HepG2 (cell line): Measurements from ENCODE around the gene PSMB10. TPM values are rescaled to one million over a fixed set of nuclear protein-coding genes. Genes with fewer than 3 reads are reported as not detected.

Experiments
- ATAC-seq: fragments of 200-7000 bp; cut with Tn5 transposase; 3 replicates; pipeline ENCODE4 v1.9.1; 2020; ENCODE audit warnings: mild to moderate bottlenecking, moderate library complexity
- Bru-seq: library from RNA; stranded (reverse); fragments of 400-500 nt; gene quantifications from one replicate; lab custom pipeline; 2021; lab: Mats Ljungman, UMichigan
- BruChase-seq, 2 experiments: library from RNA; stranded (reverse); fragments of 400-500 nt; gene quantifications; one replicate each; lab custom pipeline; 2021; lab: Mats Ljungman, UMichigan
- BruUV-seq: library from RNA; stranded (reverse); fragments of 400-500 nt; replicated peaks from 2 replicates; lab custom pipeline; 2021; lab: Mats Ljungman, UMichigan
- CTCF ChIA-PET: fragments of 300-600 bp; formaldehyde crosslinking; extraction: SDS; loops from one replicate; lab custom pipeline; 2021; ENCODE audit warnings: low total read pairs, inconsistent platforms, low intra/inter-chr PET ratio; lab: Yijun Ruan, JAX
- POLR2A ChIA-PET: fragments of 350-600 bp; sonication (Branson Sonifier 250); formaldehyde crosslinking; loops from one replicate; lab custom pipeline; 2020; ENCODE audit warnings: antibody characterized with exemption, inconsistent platforms; lab: Yijun Ruan, JAX
- DNase-seq: peaks from one replicate; pipeline ENCODE4 v3.0.0-alpha.2; 2015; ENCODE audit warnings: low spot score
- FAIRE-seq: peaks from 3 replicates; lab custom pipeline; 2011; peaks lifted over from hg19 to GRCh38; lab: Jason Lieb, UNC
- H2AFZ ChIP-seq: one replicate; pipeline ENCODE4 v1.6.1; 2011; ENCODE audit warnings: low read length, inconsistent platforms
- H3K27ac ChIP-seq: fragments of 300-600 bp; 3 replicates; pipeline ENCODE4 v1.8.0; 2011; ENCODE audit warnings: mixed run types, mild to moderate bottlenecking, mixed read lengths, low read length, inconsistent platforms; ENCODE audit not compliant: insufficient read depth; ENCODE audit errors: extremely low read length
- H3K27me3 ChIP-seq, 2 experiments: fragments of 200-600 bp in 1 of 2; 2 replicates in 1 of 2; 3 replicates in 1 of 2; pipeline versions ENCODE4 v1.6.0 to v1.8.0; 2011; ENCODE audit warnings: low read length in 2 of 2, mild to moderate bottlenecking in 2 of 2, moderate library complexity in 2 of 2, inconsistent platforms in 1 of 2; ENCODE audit not compliant: insufficient read depth in 2 of 2, control insufficient read depth in 1 of 2
- H3K36me3 ChIP-seq, 2 experiments: fragments of 200-600 bp in 1 of 2; replicated peaks in 1 of 2; 2 replicates in 1 of 2; 3 replicates in 1 of 2; pipeline versions ENCODE4 v1.5.1 to v1.8.0; 2011; ENCODE audit warnings: low read length in 2 of 2, inconsistent platforms in 1 of 2; ENCODE audit not compliant: insufficient read depth in 2 of 2, control insufficient read depth in 1 of 2
- H3K4me1 ChIP-seq: 2 replicates; pipeline ENCODE4 v1.5.1; 2012; ENCODE audit warnings: low read length, inconsistent platforms; ENCODE audit not compliant: insufficient read depth
- H3K4me2 ChIP-seq: 2 replicates; pipeline ENCODE4 v1.6.0; 2011; ENCODE audit warnings: low read depth, low read length, inconsistent platforms
- H3K4me3 ChIP-seq, 3 experiments: fragments of 200-600 bp in 1 of 3; sonication (generic), shearing (Covaris generic) in 1 of 3; replicated peaks in 1 of 3; 2 replicates each; pipeline ENCODE4 v1.5.1; 2011 to 2016; ENCODE audit warnings: low read length in 3 of 3, inconsistent platforms in 2 of 3, low read depth in 2 of 3, mild to moderate bottlenecking in 2 of 3, control low read depth in 1 of 3, mixed read lengths in 1 of 3; ENCODE audit not compliant: insufficient read depth in 1 of 3
- H3K79me2 ChIP-seq: one replicate; pipeline ENCODE4 v1.6.1; 2011; ENCODE audit warnings: low read length, inconsistent platforms; ENCODE audit not compliant: insufficient read depth
- H3K9ac ChIP-seq: 2 replicates; pipeline ENCODE4 v1.6.0; 2011; ENCODE audit warnings: mild to moderate bottlenecking, low read depth, low read length, inconsistent platforms; ENCODE audit not compliant: insufficient read depth
- H3K9me3 ChIP-seq: 2 replicates; pipeline ENCODE4 v1.5.1; 2012; ENCODE audit warnings: mild to moderate bottlenecking, low read length
- H4K20me1 ChIP-seq: 2 replicates; pipeline ENCODE4 v1.6.0; 2011; ENCODE audit warnings: inconsistent platforms, mild to moderate bottlenecking, low read length, moderate library complexity; ENCODE audit not compliant: insufficient read depth
- CENPT ChIP-seq: sonication (generic); formaldehyde crosslinking; IDR thresholded peaks from 2 replicates; pipeline ENCODE4 v1.8.0; 2022; ENCODE audit warnings: low read depth, mild to moderate bottlenecking, moderate library complexity, missing genetic modification reagents
- DNMT1 ChIP-seq: sonication (generic); formaldehyde crosslinking; IDR thresholded peaks from 2 replicates; pipeline ENCODE4 v1.5.1; 2020; ENCODE audit warnings: mild to moderate bottlenecking, missing genetic modification reagents
- LCORL ChIP-seq, 2 experiments: fragments of 450-650 bp in 1 of 2; sonication (generic) in 1 of 2; formaldehyde crosslinking in 1 of 2; IDR thresholded peaks; 2 replicates each; pipeline versions ENCODE4 v1.5.0 to v1.6.1; 2017 to 2020; ENCODE audit warnings: antibody characterized with exemption in 1 of 2, missing genetic modification reagents in 1 of 2
- NFYC ChIP-seq: IDR thresholded peaks from 2 replicates; pipeline ENCODE4 v1.6.1; 2016; ENCODE audit warnings: missing genetic modification reagents, missing compliant biosample characterization
- POLR2A ChIP-seq, 2 experiments: IDR thresholded peaks; 2 replicates each; pipeline ENCODE4 v1.6.1; 2011; ENCODE audit warnings: low read depth in 2 of 2, low read length in 2 of 2, mild to moderate bottlenecking in 1 of 2, moderate library complexity in 1 of 2; ENCODE audit not compliant: insufficient read depth in 1 of 2
- REPIN1 ChIP-seq: sonication (generic); formaldehyde crosslinking; IDR thresholded peaks from 2 replicates; pipeline ENCODE4 v1.8.0; 2022; ENCODE audit warnings: missing genetic modification reagents, low read depth, mild to moderate bottlenecking, borderline replicate concordance
- RORA ChIP-seq: sonication (generic); formaldehyde crosslinking; IDR thresholded peaks from 2 replicates; pipeline ENCODE4 v1.5.0; 2020; ENCODE audit warnings: mild to moderate bottlenecking, missing genetic modification reagents, moderate library complexity
- SETDB1 ChIP-seq: sonication (generic); formaldehyde crosslinking; IDR thresholded peaks from 2 replicates; pipeline ENCODE4 v1.5.1; 2020; ENCODE audit warnings: missing genetic modification reagents, mild to moderate bottlenecking, borderline replicate concordance
- TCF7L2 ChIP-seq: IDR thresholded peaks from 2 replicates; pipeline ENCODE4 v1.6.1; 2011; ENCODE audit warnings: mild to moderate bottlenecking, low read depth, low read length, moderate library complexity
- ZMYM4 ChIP-seq: sonication (generic); formaldehyde crosslinking; IDR thresholded peaks from 2 replicates; pipeline ENCODE4 v1.8.1; 2023; ENCODE audit warnings: mild to moderate bottlenecking, missing genetic modification reagents
- ZNF33A ChIP-seq: sonication (generic); formaldehyde crosslinking; IDR thresholded peaks from 2 replicates; pipeline ENCODE4 v1.5.1; 2020; ENCODE audit warnings: missing genetic modification reagents, mild to moderate bottlenecking, moderate library complexity, borderline replicate concordance
- ZNF343 ChIP-seq: sonication (generic); formaldehyde crosslinking; IDR thresholded peaks from 2 replicates; pipeline ENCODE4 v1.4.0; 2020; ENCODE audit warnings: mild to moderate bottlenecking, missing genetic modification reagents
- ZNF432 ChIP-seq: sonication (generic); formaldehyde crosslinking; IDR thresholded peaks from 2 replicates; pipeline ENCODE4 v1.5.0; 2020; ENCODE audit warnings: missing genetic modification reagents, mild to moderate bottlenecking, borderline replicate concordance
- ZNF550 ChIP-seq: sonication (generic); formaldehyde crosslinking; IDR thresholded peaks from 2 replicates; pipeline ENCODE4 v1.4.0; 2020; ENCODE audit warnings: mild to moderate bottlenecking, missing genetic modification reagents, borderline replicate concordance
- ZNF788 ChIP-seq: sonication (generic); formaldehyde crosslinking; IDR thresholded peaks from 2 replicates; pipeline ENCODE4 v1.5.0; 2020; ENCODE audit warnings: mild to moderate bottlenecking, missing genetic modification reagents, borderline replicate concordance
- WGBS: methylation state at CpG from one replicate; pipeline ENCODE4 v1.1.6; 2017; ENCODE audit warnings: low lambda C conversion rate; 5-methylcytosine and 5-hydroxymethylcytosine counted together
- in situ Hi-C: cut with HindIII; loops from 2 replicates; pipeline ENCODE4 v1.10.0; 2017; ENCODE audit warnings: low pct_unique_long_range_greater_than_20kb; ENCODE audit not compliant: extremely low pct_ligation_motif_present
- intact Hi-C: fragments of 100-400 bp; cut with micrococcal nuclease; formaldehyde crosslinking; loops from one replicate; pipeline ENCODE4 v1.10.0; 2022; ENCODE audit not compliant: unreplicated experiment
- long read RNA-seq, 2 experiments: library from RNA in 1 of 2; library from polyadenylated mRNA in 1 of 2; stranded (forward) in 1 of 2; unstranded in 1 of 2; transcript quantifications; one replicate each; pipeline ENCODE4 v2.0.0, GENCODE V29; 2019 to 2022
- polyA minus RNA-seq, 3 experiments: library from RNA; depleted of rRNA, polyadenylated mRNA; stranded (reverse); fragments of >200 nt; gene quantifications; 2 replicates each; pipeline ENCODE4 v1.2.3, GENCODE V29; 2011; ENCODE audit warnings: low replicate concordance in 1 of 3
- polyA plus RNA-seq, 8 experiments: library from polyadenylated mRNA; depleted of rRNA in 3 of 8; stranded (reverse) in 7 of 8; unstranded in 1 of 8; fragments of >200 nt; fragmentation: Illumina TruSeq in 4 of 8; extraction: Trizol in 4 of 8; gene quantifications; 2 replicates each; pipeline versions ENCODE4 v1.2.1 to v1.2.3, GENCODE V29; 2011 to 2016; ENCODE audit warnings: low read depth in 4 of 8, missing spikeins in 1 of 8, mixed read lengths in 1 of 8; ENCODE audit not compliant: insufficient read depth in 1 of 8
- total RNA-seq, 5 experiments: library from RNA; depleted of rRNA; stranded (reverse); fragments of >200 nt; fragmentation: Illumina TruSeq; extraction: Trizol; gene quantifications; 2 replicates each; pipeline ENCODE4 v1.2.3, GENCODE V29; 2016; ENCODE audit warnings: low read depth in 1 of 5
- TF ChIP-seq, protein P1 (sequence below): sonication (generic); formaldehyde crosslinking; IDR thresholded peaks from 2 replicates; pipeline ENCODE4 v1.5.0; 2020; ENCODE audit warnings: missing genetic modification reagents, mild to moderate bottlenecking, borderline replicate concordance

Gene PSMB10
- 65.9 and 71.3 TPM in 2 replicates for total RNA-seq (2016; rRNA removed; fragmentation: Illumina TruSeq; extraction: Trizol)
- 135 and 146 TPM in 2 replicates for total RNA-seq (2016; cell fraction: cytosol; rRNA removed; fragmentation: Illumina TruSeq; extraction: Trizol; ENCODE audit: low read depth)
- 68.9 and 72.1 TPM in 2 replicates for total RNA-seq (2016; cell fraction: insoluble cytoplasmic fraction; rRNA removed; fragmentation: Illumina TruSeq; extraction: Trizol)
- total RNA-seq (2016; cell fraction: membrane; rRNA removed; fragmentation: Illumina TruSeq; extraction: Trizol): 107 and 122 TPM in 2 replicates
- 28.4 and 28.5 TPM in 2 replicates for total RNA-seq (2016; cell fraction: nucleus; rRNA removed; fragmentation: Illumina TruSeq; extraction: Trizol)
- 12.7 and 17.8 TPM in 2 replicates for polyA plus RNA-seq (2011; rRNA removed)
- 15.3 and 32.0 TPM in 2 replicates for polyA plus RNA-seq (2011; cell fraction: cytosol; rRNA removed)
- 23.8 and 27.0 TPM in 2 replicates for polyA plus RNA-seq (2011; cell fraction: nucleus; rRNA removed)
- polyA plus RNA-seq (2012): 20.6 and 20.8 TPM in 2 replicates
- polyA plus RNA-seq (2016; cell fraction: cytosol; fragmentation: Illumina TruSeq; extraction: Trizol; ENCODE audit: low read depth): 128 and 158 TPM in 2 replicates
- 65.0 and 66.8 TPM in 2 replicates for polyA plus RNA-seq (2016; cell fraction: insoluble cytoplasmic fraction; fragmentation: Illumina TruSeq; extraction: Trizol; ENCODE audit: low read depth)
- 86.7 and 90.6 TPM in 2 replicates for polyA plus RNA-seq (2016; cell fraction: membrane; fragmentation: Illumina TruSeq; extraction: Trizol; ENCODE audit: low read depth)
- 32.5 and 33.1 TPM in 2 replicates for polyA plus RNA-seq (2016; cell fraction: nucleus; fragmentation: Illumina TruSeq; extraction: Trizol; ENCODE audit: insufficient read depth, low read depth)
- polyA minus RNA-seq (2011; rRNA and poly(A)+ RNA removed; ENCODE audit: low replicate concordance): 16.1 and 17.6 TPM in 2 replicates
- 5.4 and 12.7 TPM in 2 replicates for polyA minus RNA-seq (2011; cell fraction: cytosol; rRNA and poly(A)+ RNA removed)
- polyA minus RNA-seq (2011; cell fraction: nucleus; rRNA and poly(A)+ RNA removed): 7.2 and 9.8 TPM in 2 replicates
- Bru-seq, nascent RNA: percentile 59 among the genes with signal in this experiment
- BruChase-seq, experiment 1, labeled RNA remaining after a 6-hour chase: percentile 70 among the genes with signal in this experiment
- percentile 76 among the genes with signal in this experiment for BruChase-seq, experiment 2, labeled RNA remaining after a 2-hour chase
- long read RNA-seq, experiment 1, transcript PSMB10-201 (8 exons, 1,218 nt): minor isoform, 11 of 50 reads
- long read RNA-seq, experiment 1, transcript PSMB10-203 (4 exons, 591 nt): major isoform, 28 of 50 reads
- long read RNA-seq, experiment 1, partial matches to known transcripts: 10 of 50 reads
- long read RNA-seq, experiment 1, other reads (novel, unspliced or antisense): 1 of 50 reads
- long read RNA-seq, experiment 2, transcript PSMB10-203 (4 exons, 591 nt): major isoform, 32 of 72 reads
- long read RNA-seq, experiment 2, transcript PSMB10-201 (8 exons, 1,218 nt): minor isoform, 26 of 72 reads
- long read RNA-seq, experiment 2, partial matches to known transcripts: 12 of 72 reads
- long read RNA-seq, experiment 2, other reads (novel, unspliced or antisense): 2 of 72 reads

DNA sequence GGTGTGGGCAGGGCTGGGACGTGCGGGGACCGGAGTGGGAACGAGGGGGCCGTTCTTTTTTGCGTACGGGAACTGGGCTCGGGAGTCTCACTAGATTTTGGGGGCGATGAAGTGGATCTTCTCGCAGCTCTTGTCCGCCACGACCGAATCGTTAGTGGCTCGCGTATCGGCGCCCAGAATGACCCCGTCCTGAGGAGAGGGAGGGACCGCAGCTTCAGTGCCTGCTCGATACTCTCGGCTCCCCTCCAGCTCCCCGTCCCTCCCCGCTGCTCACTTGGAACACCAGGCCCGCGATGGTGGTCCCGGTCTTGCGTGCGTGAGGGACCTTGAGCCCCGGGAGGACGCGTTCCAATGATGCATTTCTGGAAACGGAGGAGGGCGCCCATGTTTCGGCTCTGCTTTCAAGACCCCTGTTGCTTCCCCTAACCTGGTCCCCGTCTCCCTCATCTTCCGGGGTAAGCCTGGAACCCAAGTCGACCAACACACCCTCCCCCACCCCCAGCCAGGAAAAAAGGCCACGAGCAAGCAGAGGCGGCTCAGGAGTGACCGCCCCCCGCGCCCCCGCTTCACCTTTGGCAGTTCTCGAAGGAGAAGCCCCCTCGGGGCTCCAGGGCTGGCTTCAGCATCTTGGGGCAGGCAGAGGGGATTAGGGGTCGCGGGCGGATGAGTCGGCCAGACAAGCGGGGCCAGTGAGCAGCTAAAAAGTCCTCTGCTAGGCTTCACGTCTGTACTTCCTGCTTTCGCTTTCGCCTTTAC lies at the start of gene PSMB10:
Gene PSMB10 (minus strand): TSS at position 727 of the 756 bp plus-strand sequence. CDS start 101 bp downstream, at position 626.
- ATAC-seq: peak; percentile 10
- TSS peak; percentile 77 for BruUV-seq
- in situ Hi-C loops: loop anchor here (10.0 kb wide), 1 partner anchor 272 kb away; the partner anchor contains the start of genes ACD, C16orf86, ENKD1 and PARD6A
- peaks cover 5% of the 10 kb centered on the region; the same call in 1 of the 2 replicates for H4K20me1 ChIP-seq
- intact Hi-C loops: no loop called here
- H3K27ac ChIP-seq: peak within 1 kb of the TSS; percentile 70
- H2AFZ ChIP-seq: no peak within 1 kb of the TSS
- H3K4me1 ChIP-seq: peaks cover 34% of the 10 kb centered on the region
- H3K9me3 ChIP-seq: no peaks in the 10 kb centered on the region
- FAIRE-seq: no peak
- H3K79me2 ChIP-seq: peaks cover 24% of the 10 kb centered on the region
- WGBS: 1% methylated on average over 18 of the region's 54 CpGs
- peak within 1 kb of the TSS; percentile 86 to 97 (median 97) for H3K4me3 ChIP-seq
- peak within 1 kb of the TSS; percentile 99 for H3K4me2 ChIP-seq
- H3K36me3 ChIP-seq: peaks cover 2 to 4% of the 10 kb centered on the region in 2 experiments; a peak in 2 of 5 replicates
- ChIA-PET POLR2A (interaction anchor here (0.6 to 4.6 kb wide), 35 partner anchors 8 to 455 kb away, joined by 3 to 40 read pairs (median 5); partner anchors contain the start of genes ACD, ATP6V0D1, CTCF and DDX28), CTCF (interaction anchor here (0.5 to 2.4 kb wide), 2 partner anchors 45 to 120 kb away, joined by 3 to 6 read pairs; no protein-coding TSS in a partner anchor)
- peak; percentile 51 for DNase-seq
- H3K27me3 ChIP-seq: no peaks in the 10 kb centered on the region; a peak in 1 of 5 replicates
- peak within 1 kb of the TSS; percentile 92 for H3K9ac ChIP-seq
- TF ChIP-seq ZNF343 (CRISPR knock-in tag) (no peak; the same call in 1 of the 2 replicates), SETDB1 (CRISPR knock-in tag) (no peak), ZNF788 (CRISPR knock-in tag) (0 out of 2 replicates have a peak, but pooled peaks have one; percentile 2), DNMT1 (CRISPR knock-in tag) (peak; percentile 67; the same call in 1 of the 2 replicates), NFYC (CRISPR knock-in tag) (no peak), ZNF550 (CRISPR knock-in tag) (no peak; the same call in 1 of the 2 replicates), ZNF432 (no peak), ZMYM4 (0 out of 2 replicates have a peak, but pooled peaks have one; percentile 8), RORA (no peak), CENPT (CRISPR knock-in tag) (0 out of 2 replicates have a peak, but pooled peaks have one; percentile 17), ZNF33A (no peak), REPIN1 (CRISPR knock-in tag) (no peak; the same call in 1 of the 2 replicates), POLR2A (IDR thresholded peaks at IDR 0.05; ENCODE audit: insufficient read depth in 1 of 2, low read depth in 2 of 2, low read length in 2 of 2) (no peak; a peak in 1 of 4 replicates), LCORL (IDR thresholded peaks at IDR 0.05) (no peak), LCORL (CRISPR knock-in tag; IDR thresholded peaks at IDR 0.05) (no peak), TCF7L2 (no peak)
- TF ChIP-seq, protein P1, sequence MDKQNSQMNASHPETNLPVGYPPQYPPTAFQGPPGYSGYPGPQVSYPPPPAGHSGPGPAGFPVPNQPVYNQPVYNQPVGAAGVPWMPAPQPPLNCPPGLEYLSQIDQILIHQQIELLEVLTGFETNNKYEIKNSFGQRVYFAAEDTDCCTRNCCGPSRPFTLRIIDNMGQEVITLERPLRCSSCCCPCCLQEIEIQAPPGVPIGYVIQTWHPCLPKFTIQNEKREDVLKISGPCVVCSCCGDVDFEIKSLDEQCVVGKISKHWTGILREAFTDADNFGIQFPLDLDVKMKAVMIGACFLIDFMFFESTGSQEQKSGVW (CRISPR knock-in tag): no peak
